KMS-11 (cell line): Measurements from ENCODE around the gene ZNF680.
"Not testable (repeated sequence)": the region's sequence is repeated elsewhere in the genome, so short reads cannot be mapped to it uniquely, and the experiment has no call there.

ENCODE experiments used
- H2AFZ ChIP-seq: fragments of 200-600 bp; sonication (generic); 2 replicates; pipeline ENCODE4 v1.6.1; 2016; ENCODE audit warnings: antibody characterized with exemption, mixed run types, low read depth
- H3K27ac ChIP-seq: fragments of 200-600 bp; sonication (generic); 2 replicates; pipeline ENCODE4 v1.6.1; 2016; ENCODE audit warnings: mild to moderate bottlenecking, mixed run types
- H3K27me3 ChIP-seq: fragments of 200-600 bp; sonication (generic); 2 replicates; pipeline ENCODE4 v1.6.1; 2017; ENCODE audit warnings: mild to moderate bottlenecking, low read depth, mixed run types, moderate library complexity; ENCODE audit not compliant: insufficient read depth
- H3K36me3 ChIP-seq: fragments of 200-600 bp; sonication (generic); 2 replicates; pipeline ENCODE4 v1.6.1; 2017; ENCODE audit warnings: mild to moderate bottlenecking, mixed run types; ENCODE audit not compliant: insufficient read depth
- H3K4me1 ChIP-seq: fragments of 200-600 bp; sonication (generic); 2 replicates; pipeline ENCODE4 v1.6.1; 2016; ENCODE audit warnings: mild to moderate bottlenecking, low read depth, mixed run types; ENCODE audit not compliant: poor library complexity, severe bottlenecking
- H3K4me2 ChIP-seq: fragments of 200-600 bp; sonication (generic); 2 replicates; pipeline ENCODE4 v1.7.0; 2016; ENCODE audit warnings: mild to moderate bottlenecking, mixed run types
- H3K4me3 ChIP-seq: fragments of 200-600 bp; sonication (generic); IDR thresholded peaks from 2 replicates; pipeline ENCODE4 v1.6.1; 2017; ENCODE audit warnings: low read depth, low read length, mixed read lengths; ENCODE audit not compliant: insufficient read depth
- H3K79me2 ChIP-seq: fragments of 200-600 bp; sonication (generic); 2 replicates; pipeline ENCODE4 v1.6.1; 2016; ENCODE audit warnings: low read depth, mixed run types; ENCODE audit not compliant: insufficient read depth
- H3K9ac ChIP-seq: fragments of 200-600 bp; sonication (generic); 2 replicates; pipeline ENCODE4 v1.6.1; 2016; ENCODE audit warnings: mild to moderate bottlenecking, mixed run types
- H4K20me1 ChIP-seq: fragments of 200-600 bp; sonication (generic); 2 replicates; pipeline ENCODE4 v1.6.1; 2016; ENCODE audit warnings: mild to moderate bottlenecking, mixed run types; ENCODE audit not compliant: insufficient read depth
- CTCF ChIP-seq: fragments of 200-600 bp; sonication (generic); conservative IDR thresholded peaks from 2 replicates; pipeline ENCODE4 v1.6.1; 2017; ENCODE audit warnings: low read depth, mild to moderate bottlenecking, antibody characterized with exemption, low read length, moderate library complexity, mixed read lengths

The ZNF680 gene

GRCh38 chr7:64581391-64581790 lies 18.5 kb upstream of the ZNF680 start:
- H3K79me2 ChIP-seq: no peaks in the 10 kb centered on the region
- H3K27me3 ChIP-seq: no peaks in the 10 kb centered on the region

GRCh38 chr7:64574540-64575099 lies 11.7 kb upstream of the ZNF680 start:
- Histone ChIP-seq H3K4me1 (no peaks in the 10 kb centered on the region), H3K27ac (no peak overlapping the region), H3K9ac (no peak overlapping the region), H3K4me3 (no peak overlapping the region), H2AFZ (no peak overlapping the region), H3K27me3 (no peaks in the 10 kb centered on the region), H3K36me3 (no peaks in the 10 kb centered on the region), H3K79me2 (no peaks in the 10 kb centered on the region), H4K20me1 (no peaks in the 10 kb centered on the region), H3K4me2 (no peak overlapping the region)
- TF ChIP-seq CTCF: no peak

More at GRCh38 chr7:64581391-64581790, 18.5 kb upstream of the ZNF680 start:
- TF ChIP-seq CTCF: no peak
- Histone ChIP-seq H3K36me3 (no peaks in the 10 kb centered on the region), H4K20me1 (no peaks in the 10 kb centered on the region), H3K4me1 (no peaks in the 10 kb centered on the region), H3K4me3 (no peak overlapping the region), H3K4me2 (no peak overlapping the region), H3K9ac (no peak overlapping the region), H3K27ac (no peak overlapping the region), H2AFZ (no peak overlapping the region)

DNA sequence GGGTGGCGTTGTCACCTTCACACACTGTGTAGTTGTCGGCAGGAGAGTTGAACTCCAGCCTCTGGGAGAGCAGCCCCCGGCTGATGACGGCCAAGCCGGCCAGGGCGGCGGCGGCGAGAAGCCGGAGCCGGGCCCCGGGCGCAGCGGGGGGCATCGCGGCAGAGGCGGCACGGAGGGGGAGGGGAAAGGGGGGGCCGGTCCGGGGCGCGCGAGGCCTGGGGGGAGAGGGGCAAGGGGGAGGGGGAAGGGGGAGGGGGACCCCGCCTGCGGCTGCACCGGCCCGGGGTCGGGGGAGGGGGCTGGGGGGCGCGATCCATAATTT lies 7.4 kb upstream of the ZNF680 start:
- H3K79me2 ChIP-seq, H3K4me2 ChIP-seq, H4K20me1 ChIP-seq, H3K4me3 ChIP-seq, H2AFZ ChIP-seq, H3K9ac ChIP-seq, H3K27ac ChIP-seq, H3K27me3 ChIP-seq, H3K36me3 ChIP-seq, H3K4me1 ChIP-seq: not testable (repeated sequence)

- H3K27ac ChIP-seq, H3K27me3 ChIP-seq, H3K4me1 ChIP-seq, H3K36me3 ChIP-seq, H3K4me3 ChIP-seq, H3K4me2 ChIP-seq, H3K9ac ChIP-seq, H4K20me1 ChIP-seq, H2AFZ ChIP-seq, H3K79me2 ChIP-seq: not testable (repeated sequence)
These were observed 6.8 kb upstream of the ZNF680 start for GRCh38 chr7:64569372-64570283.

GRCh38 chr7:64562256-64562625 lies 630 bp downstream of the ZNF680 start:
- Histone ChIP-seq H3K4me1 (no peaks in the 10 kb centered on the region), H2AFZ (no peak overlapping the region; the same call in 1 of the 2 replicates), H3K27ac (no peak overlapping the region), H3K79me2 (no peaks in the 10 kb centered on the region), H3K4me3 (no peak overlapping the region), H3K4me2 (no peak overlapping the region), H3K9ac (no peak overlapping the region), H3K27me3 (no peaks in the 10 kb centered on the region), H4K20me1 (no peaks in the 10 kb centered on the region), H3K36me3 (no peaks in the 10 kb centered on the region)
- no peak for TF ChIP-seq CTCF
